CD14-positive monocyte (primary cell): ENCODE data around the gene DMRT1. TPM values are rescaled to one million over a fixed set of nuclear protein-coding genes. Genes with fewer than 3 reads are reported as not detected.

Experiments used
- DNase-seq, 3 donors: peaks; one replicate each; pipeline ENCODE4 v3.0.0-alpha.2; 2011 to 2022
- H2AFZ ChIP-seq: 2 replicates; pipeline ENCODE4 v1.6.0; 2012; ENCODE audit warnings: mild to moderate bottlenecking, low read depth, low read length, inconsistent platforms; ENCODE audit not compliant: insufficient read depth, poor library complexity, severe bottlenecking
- H3K27ac ChIP-seq, 2 donors: 1 replicate in 1 of 2; 2 replicates in 1 of 2; pipeline ENCODE4 v1.5.1; 2012 to 2013; ENCODE audit warnings: low read length in 2 of 2, control low read depth in 1 of 2, inconsistent platforms in 1 of 2, low read depth in 1 of 2, mild to moderate bottlenecking in 1 of 2
- H3K27me3 ChIP-seq, 2 donors: one replicate each; pipeline versions ENCODE4 v1.6.0 to v1.6.1; 2011 to 2013; ENCODE audit warnings: low read length in 2 of 2; ENCODE audit not compliant: control insufficient read depth in 2 of 2, insufficient read depth in 2 of 2
- H3K36me3 ChIP-seq, 2 donors: replicated peaks in 1 of 2; 1 replicate in 1 of 2; 2 replicates in 1 of 2; pipeline versions ENCODE4 v1.5.1 to v1.6.1; 2012 to 2013; ENCODE audit warnings: low read length in 2 of 2, control low read depth in 1 of 2, inconsistent platforms in 1 of 2, mild to moderate bottlenecking in 1 of 2; ENCODE audit not compliant: insufficient read depth in 2 of 2, control insufficient read depth in 1 of 2
- H3K4me1 ChIP-seq, 2 donors: 1 replicate in 1 of 2; 2 replicates in 1 of 2; pipeline versions ENCODE4 v1.5.1 to v1.6.1; 2012 to 2013; ENCODE audit warnings: low read length in 2 of 2, control low read depth in 1 of 2, inconsistent platforms in 1 of 2, mild to moderate bottlenecking in 1 of 2, moderate library complexity in 1 of 2; ENCODE audit not compliant: insufficient read depth in 2 of 2, control insufficient read depth in 1 of 2
- H3K4me2 ChIP-seq: replicated peaks from 2 replicates; pipeline ENCODE3; 2012; ENCODE audit warnings: low read length, moderate library complexity, mild to moderate bottlenecking; ENCODE audit not compliant: poor library complexity, severe bottlenecking; ENCODE audit errors: extremely low read depth
- H3K4me3 ChIP-seq, 3 experiments: fragments of 200-600 bp in 1 of 3; sonication (generic) in 1 of 3; replicated peaks in 1 of 3; 1 replicate in 2 of 3; 2 replicates in 1 of 3; pipeline ENCODE4 v1.5.1; 2011 to 2013; ENCODE audit warnings: low read length in 3 of 3, mild to moderate bottlenecking in 3 of 3, control low read depth in 2 of 3, low read depth in 2 of 3, inconsistent platforms in 1 of 3, moderate library complexity in 1 of 3
- H3K79me2 ChIP-seq: 2 replicates; pipeline ENCODE4 v1.6.0; 2012; ENCODE audit warnings: mild to moderate bottlenecking, control low read depth, inconsistent platforms, low read length, moderate library complexity; ENCODE audit not compliant: insufficient read depth
- H3K9ac ChIP-seq: 2 replicates; pipeline ENCODE4 v1.6.0; 2017; ENCODE audit warnings: low read length, mild to moderate bottlenecking; ENCODE audit not compliant: insufficient read depth, poor library complexity, severe bottlenecking
- H3K9me3 ChIP-seq, 2 donors: replicated peaks in 1 of 2; 1 replicate in 1 of 2; 2 replicates in 1 of 2; pipeline versions ENCODE4 v1.5.1 to v1.6.1; 2012 to 2013; ENCODE audit warnings: low read length in 2 of 2, control low read depth in 1 of 2; ENCODE audit not compliant: control insufficient read depth in 1 of 2, insufficient read depth in 1 of 2
- H4K20me1 ChIP-seq: 2 replicates; pipeline ENCODE4 v1.6.0; 2012; ENCODE audit warnings: mild to moderate bottlenecking, low read length, control low read depth, moderate library complexity; ENCODE audit not compliant: insufficient read depth
- H3K27ac Mint-ChIP-seq, 7 donors: one replicate each; pipeline ENCODE4 v1.8.0; 2020; ENCODE audit warnings: mild to moderate bottlenecking in 7 of 7, mixed read lengths in 7 of 7, moderate library complexity in 6 of 7, inconsistent platforms in 2 of 7
- H3K27me3 Mint-ChIP-seq, 3 donors: one replicate each; pipeline ENCODE4 v1.8.0; 2021 to 2022; ENCODE audit warnings: low read depth in 3 of 3, mild to moderate bottlenecking in 3 of 3, mixed read lengths in 3 of 3, moderate library complexity in 3 of 3, inconsistent platforms in 1 of 3
- H3K36me3 Mint-ChIP-seq, 2 donors: one replicate each; pipeline ENCODE4 v1.8.0; 2020; ENCODE audit warnings: mixed read lengths in 2 of 2, inconsistent platforms in 1 of 2, mild to moderate bottlenecking in 1 of 2
- H3K4me1 Mint-ChIP-seq: one replicate; pipeline ENCODE4 v1.8.0; 2020; ENCODE audit warnings: mild to moderate bottlenecking, mixed read lengths
- H3K4me3 Mint-ChIP-seq, 2 donors: one replicate each; pipeline ENCODE4 v1.8.0; 2020; ENCODE audit warnings: mild to moderate bottlenecking in 2 of 2, mixed read lengths in 2 of 2, moderate library complexity in 1 of 2
- H3K9me3 Mint-ChIP-seq, 7 donors: one replicate each; pipeline ENCODE4 v1.8.0; 2020 to 2022; ENCODE audit warnings: mixed read lengths in 7 of 7, mild to moderate bottlenecking in 6 of 7, moderate library complexity in 6 of 7, inconsistent platforms in 2 of 7
- CTCF ChIP-seq: fragments of 200-600 bp; IDR thresholded peaks from one replicate; pipeline ENCODE4 v1.8.0; 2022; ENCODE audit warnings: antibody characterized with exemption, mild to moderate bottlenecking
- WGBS: methylation state at CpG from one replicate; pipeline ENCODE4 v1.1.5; 2013; ENCODE audit warnings: missing lambda C conversion rate; ENCODE audit not compliant: insufficient coverage; 5-methylcytosine and 5-hydroxymethylcytosine counted together
- intact Hi-C, 2 donors: fragments of 100-400 bp; cut with micrococcal nuclease; formaldehyde crosslinking; loops; one replicate each; pipeline versions ENCODE4 v1.15.0 to v1.15.1; 2023
- polyA plus RNA-seq, 3 donors: library from polyadenylated mRNA; depleted of rRNA in 1 of 3; unstranded in 2 of 3; stranded (reverse) in 1 of 3; fragments of 300-500 nt in 2 of 3; fragments of >200 nt in 1 of 3; fragmentation: Illumina TruSeq in 2 of 3; gene quantifications; 1 replicate in 2 of 3; 2 replicates in 1 of 3; pipeline ENCODE4 v1.2.3, GENCODE V29; 2012 to 2021

The DMRT1 gene
- polyA plus RNA-seq, 3 donors = not detected

- DNase-seq = no peak
- Mint-ChIP-seq H3K9me3 (no peaks in the 10 kb centered on the region), H3K4me1 (no peaks in the 10 kb centered on the region), H3K4me3 (no peak overlapping the region), H3K27me3 (peaks cover 0 to 2% (median 1%) of the 10 kb centered on the region in 3 donors), H3K36me3 (no peaks in the 10 kb centered on the region), H3K27ac (no peak overlapping the region)
- H3K36me3 ChIP-seq = no peaks in the 10 kb centered on the region
- no peaks in the 10 kb centered on the region for H3K4me1 ChIP-seq
- H3K79me2 ChIP-seq = no peaks in the 10 kb centered on the region
- no peaks in the 10 kb centered on the region for H4K20me1 ChIP-seq
- no peak overlapping the region for H2AFZ ChIP-seq
- no peaks in the 10 kb centered on the region for H3K9me3 ChIP-seq
- no peak for TF ChIP-seq CTCF
- H3K9ac ChIP-seq = no peak overlapping the region
- intact Hi-C loops = no loop called here
- H3K27me3 ChIP-seq = no peaks in the 10 kb centered on the region
- no peak overlapping the region for H3K4me2 ChIP-seq
- no peak overlapping the region for H3K4me3 ChIP-seq
- no peak overlapping the region for H3K27ac ChIP-seq
Measured at GRCh38 chr9:804026-804425, 37.5 kb upstream of the DMRT1 start.

GRCh38 chr9:805151-805550 is 36.3 kb upstream of the DMRT1 start:
- no peaks in the 10 kb centered on the region for H3K4me1 Mint-ChIP-seq
- Histone ChIP-seq H3K9ac (no peak overlapping the region), H3K4me3 (no peak overlapping the region), H3K79me2 (no peaks in the 10 kb centered on the region), H3K4me2 (no peak overlapping the region), H3K36me3 (no peaks in the 10 kb centered on the region), H2AFZ (no peak overlapping the region), H3K27me3 (no peaks in the 10 kb centered on the region), H3K27ac (no peak overlapping the region), H3K4me1 (no peaks in the 10 kb centered on the region), H3K9me3 (no peaks in the 10 kb centered on the region), H4K20me1 (no peaks in the 10 kb centered on the region)
- 94% methylated on average over 3 of the region's 3 CpGs for WGBS
- no peak for TF ChIP-seq CTCF
- no peak overlapping the region for H3K4me3 Mint-ChIP-seq
- H3K27ac Mint-ChIP-seq = no peak overlapping the region
- intact Hi-C loops = loop anchor here in 1 of 2 donors (5.0 kb wide), 1 partner anchor 193 kb away; no protein-coding TSS in a partner anchor
- DNase-seq = no peak
- no peaks in the 10 kb centered on the region for H3K36me3 Mint-ChIP-seq
- peaks cover 0 to 1% (median 0%) of the 10 kb centered on the region in 7 donors for H3K9me3 Mint-ChIP-seq
- peaks cover 0 to 2% (median 1%) of the 10 kb centered on the region in 3 donors for H3K27me3 Mint-ChIP-seq
